CD4-positive, alpha-beta T cell treated with Interleukin-21 for 1 hour (primary cell): ENCODE data around the gene SLC10A6.

ENCODE experiments used
- DNase-seq: peaks from one replicate; pipeline ENCODE4 v3.0.0-alpha.2; 2020

Gene SLC10A6

GRCh38 chr4:86846921-86847320, 2.3 kb downstream of the SLC10A6 start:
- DNase-seq = no peak

- DNase-seq = no peak
Measured at GRCh38 chr4:86845593-86845992, 3.6 kb downstream of the SLC10A6 start.

GRCh38 chr4:86841309-86841708, 7.9 kb downstream of the SLC10A6 start:
- no peak for DNase-seq

GRCh38 chr4:86840858-86841257, 8.3 kb downstream of the SLC10A6 start:
- no peak for DNase-seq

- DNase-seq = no peak
Measured at GRCh38 chr4:86837691-86838503, 11.3 kb downstream of the SLC10A6 start.

GRCh38 chr4:86835677-86836076, 13.5 kb downstream of the SLC10A6 start:
- no peak for DNase-seq

GRCh38 chr4:86834901-86835300, 14.3 kb downstream of the SLC10A6 start:
- DNase-seq = no peak

- no peak for DNase-seq
Measured at GRCh38 chr4:86833615-86834014, 15.6 kb downstream of the SLC10A6 start.

GRCh38 chr4:86831262-86832130, 17.7 kb downstream of the SLC10A6 start:
- DNase-seq = no peak

GRCh38 chr4:86825511-86825910, 23.7 kb downstream of the SLC10A6 start:
- DNase-seq = no peak

GRCh38 chr4:86822136-86822535, 27.0 kb downstream of the SLC10A6 start:
- no peak for DNase-seq

- DNase-seq = no peak
Measured at GRCh38 chr4:86821151-86821550, 28.0 kb downstream of the SLC10A6 start.

- DNase-seq = no peak
Measured at GRCh38 chr4:86819561-86819960, 29.6 kb downstream of the SLC10A6 start.

- no peak for DNase-seq
Measured at GRCh38 chr4:86818841-86819240, 30.3 kb downstream of the SLC10A6 start.

- no peak for DNase-seq
Measured at GRCh38 chr4:86818211-86818610, 31.0 kb downstream of the SLC10A6 start.

- DNase-seq = no peak
Measured at GRCh38 chr4:86816501-86817273, 32.5 kb downstream of the SLC10A6 start.

- DNase-seq = no peak
Measured at GRCh38 chr4:86815653-86816052, 33.5 kb downstream of the SLC10A6 start.

GRCh38 chr4:86810847-86811246, 38.3 kb downstream of the SLC10A6 start:
- no peak for DNase-seq

- DNase-seq = no peak
Measured at GRCh38 chr4:86809809-86810208, 39.4 kb downstream of the SLC10A6 start.

- no peak for DNase-seq
Measured at GRCh38 chr4:86791126-86791525, 58.1 kb downstream of the SLC10A6 start.

- no peak for DNase-seq
Measured at GRCh38 chr4:86788826-86789225, 60.4 kb downstream of the SLC10A6 start.

- DNase-seq = no peak
Measured at GRCh38 chr4:86778175-86778574, 71.0 kb downstream of the SLC10A6 start.

GRCh38 chr4:86775061-86775460, 74.1 kb downstream of the SLC10A6 start:
- no peak for DNase-seq
